Liver (tissue), 3 donors: ENCODE measurements around the gene PCDHB6.

ENCODE experiments used
- ATF3 ChIP-seq: IDR thresholded peaks from 2 replicates; pipeline ENCODE4 v1.6.1; 2016; ENCODE audit warnings: antibody characterized with exemption
- CTCF ChIP-seq: fragments of 150-350 bp; IDR thresholded peaks from 2 replicates; pipeline ENCODE4 v1.5.1; 2017; ENCODE audit warnings: improper control_type of control experiment, low read depth, low read length; ENCODE audit not compliant: missing input control
- FOXA1 ChIP-seq: IDR thresholded peaks from 2 replicates; pipeline ENCODE4 v1.6.1; 2016; ENCODE audit warnings: antibody characterized with exemption
- FOXA2 ChIP-seq: IDR thresholded peaks from 2 replicates; pipeline ENCODE4 v1.6.1; 2016; ENCODE audit warnings: antibody characterized with exemption
- HNF4G ChIP-seq: IDR thresholded peaks from 2 replicates; pipeline ENCODE4 v1.6.1; 2016; ENCODE audit warnings: antibody characterized with exemption
- RAD21 ChIP-seq, 2 donors: IDR thresholded peaks; 2 replicates each; pipeline ENCODE4 v1.6.1; 2016; ENCODE audit warnings: antibody characterized with exemption in 2 of 2, mild to moderate bottlenecking in 2 of 2
- REST ChIP-seq: IDR thresholded peaks from 2 replicates; pipeline ENCODE4 v1.6.1; 2016; ENCODE audit warnings: antibody characterized with exemption, mild to moderate bottlenecking
- SP1 ChIP-seq: IDR thresholded peaks from 2 replicates; pipeline ENCODE4 v1.6.1; 2018; ENCODE audit warnings: antibody characterized with exemption, mild to moderate bottlenecking
- TAF1 ChIP-seq: conservative IDR thresholded peaks from 2 replicates; pipeline ENCODE4 v1.6.1; 2016; ENCODE audit warnings: antibody characterized with exemption, mild to moderate bottlenecking
- YY1 ChIP-seq: IDR thresholded peaks from 2 replicates; pipeline ENCODE4 v1.6.1; 2016; ENCODE audit warnings: antibody characterized with exemption, mild to moderate bottlenecking
- ZBTB33 ChIP-seq: IDR thresholded peaks from 2 replicates; pipeline ENCODE4 v1.6.1; 2016; ENCODE audit warnings: antibody characterized with exemption
- donor health status: healthy.
- donor health status: healthy.

GRCh38 chr5:141105350-141105749 lies 44.5 kb upstream of the PCDHB6 start:
- TF ChIP-seq CTCF (no peak), REST (no peak), ZBTB33 (no peak), ATF3 (no peak), FOXA1 (no peak), RAD21 (IDR thresholded peaks at IDR 0.05) (no peak), HNF4G (no peak), FOXA2 (no peak), SP1 (no peak), TAF1 (no peak), YY1 (no peak)
